ENCODE measurements around the gene CDK8. TPM values are rescaled to one million over a fixed set of nuclear protein-coding genes. Genes with fewer than 3 reads are reported as not detected.
"Not testable (repeated sequence)": the region's sequence is repeated elsewhere in the genome, so short reads cannot be mapped to it uniquely, and the experiment has no call there.

The CDK8 gene
- total RNA-seq, 1 donor from 2014 or later = 11.3 TPM

DNA sequence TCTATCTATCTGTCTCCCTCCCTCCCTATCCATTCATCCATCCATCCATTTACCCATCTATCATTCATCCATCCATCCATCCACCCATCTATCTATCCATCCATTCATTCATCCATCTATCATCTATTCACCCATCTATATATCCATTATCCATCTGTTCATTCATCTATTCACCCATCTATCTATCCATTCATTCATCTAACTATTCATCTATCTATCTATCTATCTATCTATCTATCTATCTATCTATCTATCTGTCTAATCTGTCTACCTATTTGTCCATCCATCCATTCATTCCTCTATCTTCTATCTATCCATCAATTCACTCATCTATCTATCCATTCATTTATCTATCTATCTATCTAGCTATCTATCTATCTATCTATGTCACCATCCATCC lies 4.4 kb upstream of the CDK8 start:
- no peak overlapping the region for H3K27ac ChIP-seq
- TF ChIP-seq POLR2A (IDR thresholded peaks at IDR 0.05) (no peak), CTCF (IDR thresholded peaks at IDR 0.05) (no peak), POLR2AphosphoS5 (IDR thresholded peaks at IDR 0.05; ENCODE audit: insufficient read depth in 1 of 2, low read depth in 1 of 2) (no peak)
- no peaks in the 10 kb centered on the region for H3K36me3 ChIP-seq
- no peaks in the 10 kb centered on the region for H3K9me3 ChIP-seq
- H3K4me3 ChIP-seq = no peak overlapping the region
- H3K4me1 ChIP-seq = no peaks in the 10 kb centered on the region
- H3K27me3 ChIP-seq = no peaks in the 10 kb centered on the region
- intact Hi-C loops (cut with DNase I) = no loop called here
- DNase-seq (ENCODE audit: extremely low spot score in 2 of 2) = no peak

GRCh38 chr13:26252006-26252405 lies 1.9 kb upstream of the CDK8 start:
- H3K36me3 ChIP-seq; H3K27ac ChIP-seq; H3K27me3 ChIP-seq; H3K4me3 ChIP-seq; DNase-seq (ENCODE audit: extremely low spot score in 2 of 2); H3K9me3 ChIP-seq: not testable (repeated sequence)
- intact Hi-C loops (cut with DNase I) = loop anchor here (10.0 kb wide), 1 partner anchor 443 kb away; no protein-coding TSS in a partner anchor
- H3K4me1 ChIP-seq = peaks cover 21% of the 10 kb centered on the region

GRCh38 chr13:26253262-26253786 lies 605 bp upstream of the CDK8 start:
- no peak for DNase-seq (ENCODE audit: extremely low spot score in 2 of 2)
- Histone ChIP-seq H3K27ac (peak overlapping the region; percentile 91), H3K36me3 (no peaks in the 10 kb centered on the region), H3K27me3 (no peaks in the 10 kb centered on the region), H3K4me3 (peak overlapping the region; percentile 88 to 99), H3K4me1 (peaks cover 21% of the 10 kb centered on the region), H3K9me3 (no peaks in the 10 kb centered on the region)
- no peak for TF ChIP-seq CTCF (IDR thresholded peaks at IDR 0.05)
- TF ChIP-seq POLR2AphosphoS5 (IDR thresholded peaks at IDR 0.05; ENCODE audit: insufficient read depth in 1 of 2, low read depth in 1 of 2) = no peak
- TF ChIP-seq POLR2A (IDR thresholded peaks at IDR 0.05) = no peak
- intact Hi-C loops (cut with DNase I) = loop anchor here (10.0 kb wide), 1 partner anchor 441 kb away; no protein-coding TSS in a partner anchor

DNA sequence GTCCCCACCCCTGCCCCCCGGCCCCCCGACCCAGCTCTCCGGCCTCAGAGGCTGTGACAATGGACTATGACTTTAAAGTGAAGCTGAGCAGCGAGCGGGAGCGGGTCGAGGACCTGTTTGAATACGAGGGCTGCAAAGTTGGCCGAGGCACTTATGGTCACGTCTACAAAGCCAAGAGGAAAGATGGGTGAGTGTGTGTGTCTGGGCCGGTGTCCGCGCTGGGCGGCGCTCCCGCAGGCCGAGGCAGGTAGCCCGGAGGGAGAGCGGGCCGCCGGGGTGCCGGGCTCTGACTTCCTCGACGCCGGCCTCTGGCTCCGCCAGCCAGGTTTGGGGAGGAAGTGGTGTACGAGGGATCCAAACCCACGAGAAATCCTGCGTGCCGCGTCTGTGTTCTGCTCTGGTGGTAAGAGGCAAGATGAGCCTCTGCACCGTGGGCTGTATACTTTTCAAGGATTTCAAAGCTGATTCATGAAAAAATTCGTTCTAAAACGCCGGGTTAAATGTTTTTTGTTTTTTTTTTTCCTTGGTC lies 718 bp downstream of the CDK8 start:
- peak overlapping the region; percentile 88 to 99 for H3K4me3 ChIP-seq
- peak overlapping the region; percentile 91 for H3K27ac ChIP-seq
- peaks cover 21% of the 10 kb centered on the region for H3K4me1 ChIP-seq
- no peaks in the 10 kb centered on the region for H3K36me3 ChIP-seq
- intact Hi-C loops (cut with DNase I) = loop anchor here (10.0 kb wide), 1 partner anchor 440 kb away; no protein-coding TSS in a partner anchor
- no peak for DNase-seq (ENCODE audit: extremely low spot score in 2 of 2)
- H3K9me3 ChIP-seq = no peaks in the 10 kb centered on the region
- H3K27me3 ChIP-seq = no peaks in the 10 kb centered on the region
- TF ChIP-seq CTCF (IDR thresholded peaks at IDR 0.05) (no peak), POLR2AphosphoS5 (IDR thresholded peaks at IDR 0.05; ENCODE audit: insufficient read depth in 1 of 2, low read depth in 1 of 2) (no peak), POLR2A (IDR thresholded peaks at IDR 0.05) (no peak)

GRCh38 chr13:26255115-26255514 lies 1.2 kb downstream of the CDK8 start:
- H3K36me3 ChIP-seq = no peaks in the 10 kb centered on the region
- no peak for DNase-seq (ENCODE audit: extremely low spot score in 2 of 2)
- no peak for TF ChIP-seq POLR2A (IDR thresholded peaks at IDR 0.05)
- TF ChIP-seq POLR2AphosphoS5 (IDR thresholded peaks at IDR 0.05; ENCODE audit: insufficient read depth in 1 of 2, low read depth in 1 of 2) = no peak
- TF ChIP-seq CTCF (IDR thresholded peaks at IDR 0.05) = no peak
- H3K27ac ChIP-seq = peak overlapping the region; percentile 91
- intact Hi-C loops (cut with DNase I) = loop anchor here (10.0 kb wide), 1 partner anchor 440 kb away; no protein-coding TSS in a partner anchor
- no peaks in the 10 kb centered on the region for H3K9me3 ChIP-seq
- H3K27me3 ChIP-seq = no peaks in the 10 kb centered on the region
- peak overlapping the region; percentile 88 to 99 for H3K4me3 ChIP-seq
- H3K4me1 ChIP-seq = peaks cover 21% of the 10 kb centered on the region

Measured in vagina (tissue), 2 donors.